Neutrophil (primary cell): ENCODE measurements around the gene FBLIM1.

Experiments used
- H3K27ac ChIP-seq: fragments of 200-600 bp; sonication (generic); 2 replicates; pipeline ENCODE4 v1.5.1; 2016; ENCODE audit warnings: mild to moderate bottlenecking, moderate library complexity
- H3K27me3 ChIP-seq: fragments of 200-600 bp; sonication (generic); 2 replicates; pipeline ENCODE4 v1.6.0; 2016; ENCODE audit warnings: mild to moderate bottlenecking
- H3K36me3 ChIP-seq: fragments of 200-600 bp; sonication (generic); 2 replicates; pipeline ENCODE4 v1.5.1; 2017
- H3K4me1 ChIP-seq, 2 experiments: fragments of 200-600 bp in 1 of 2; sonication (generic) in 1 of 2; 1 replicate in 1 of 2; 2 replicates in 1 of 2; pipeline versions ENCODE4 v1.5.1 to v1.6.1; 2013 to 2016; ENCODE audit warnings: low read depth in 1 of 2, low read length in 1 of 2, mild to moderate bottlenecking in 1 of 2, moderate library complexity in 1 of 2; ENCODE audit not compliant: control insufficient read depth in 1 of 2, insufficient read depth in 1 of 2
- H3K4me3 ChIP-seq, 2 experiments: fragments of 200-600 bp in 1 of 2; sonication (generic) in 1 of 2; 1 replicate in 1 of 2; 2 replicates in 1 of 2; pipeline ENCODE4 v1.5.1; 2013 to 2016; ENCODE audit warnings: low read depth in 1 of 2, low read length in 1 of 2, mild to moderate bottlenecking in 1 of 2, moderate library complexity in 1 of 2
- H3K9me3 ChIP-seq: fragments of 200-600 bp; sonication (generic); 2 replicates; pipeline ENCODE4 v1.5.1; 2016
- TF ChIP-seq, protein P1 (sequence below): fragments of 200-600 bp; sonication (generic); IDR thresholded peaks from 2 replicates; pipeline ENCODE4 v1.5.1; 2016; ENCODE audit warnings: antibody characterized with exemption

Gene FBLIM1

DNA sequence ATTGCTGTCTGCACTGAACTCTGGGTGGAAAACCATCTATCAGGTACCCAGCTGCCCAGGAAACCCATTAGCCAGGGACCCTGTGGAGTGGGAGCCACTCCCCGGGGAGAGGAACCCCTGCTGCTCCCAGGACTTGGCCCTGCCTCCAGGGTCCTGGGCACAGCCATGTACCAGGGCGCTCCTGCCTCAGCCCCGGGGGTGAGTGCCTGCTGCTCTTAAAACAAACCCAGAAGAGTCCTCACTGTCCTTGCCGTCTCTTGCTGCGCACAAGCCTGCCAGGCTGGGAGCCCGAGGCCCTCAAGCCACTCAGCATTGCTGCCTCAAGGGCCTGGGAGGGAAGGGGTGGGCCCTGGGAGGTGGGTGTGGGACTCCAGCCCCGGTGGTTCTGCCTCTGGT is 25.9 kb upstream of the FBLIM1 start:
- Histone ChIP-seq H3K4me1 (no peaks in the 10 kb centered on the region), H3K27me3 (no peaks in the 10 kb centered on the region), H3K9me3 (no peaks in the 10 kb centered on the region), H3K27ac (no peak overlapping the region), H3K36me3 (peaks cover 78% of the 10 kb centered on the region), H3K4me3 (no peak overlapping the region)
- TF ChIP-seq, protein P1, sequence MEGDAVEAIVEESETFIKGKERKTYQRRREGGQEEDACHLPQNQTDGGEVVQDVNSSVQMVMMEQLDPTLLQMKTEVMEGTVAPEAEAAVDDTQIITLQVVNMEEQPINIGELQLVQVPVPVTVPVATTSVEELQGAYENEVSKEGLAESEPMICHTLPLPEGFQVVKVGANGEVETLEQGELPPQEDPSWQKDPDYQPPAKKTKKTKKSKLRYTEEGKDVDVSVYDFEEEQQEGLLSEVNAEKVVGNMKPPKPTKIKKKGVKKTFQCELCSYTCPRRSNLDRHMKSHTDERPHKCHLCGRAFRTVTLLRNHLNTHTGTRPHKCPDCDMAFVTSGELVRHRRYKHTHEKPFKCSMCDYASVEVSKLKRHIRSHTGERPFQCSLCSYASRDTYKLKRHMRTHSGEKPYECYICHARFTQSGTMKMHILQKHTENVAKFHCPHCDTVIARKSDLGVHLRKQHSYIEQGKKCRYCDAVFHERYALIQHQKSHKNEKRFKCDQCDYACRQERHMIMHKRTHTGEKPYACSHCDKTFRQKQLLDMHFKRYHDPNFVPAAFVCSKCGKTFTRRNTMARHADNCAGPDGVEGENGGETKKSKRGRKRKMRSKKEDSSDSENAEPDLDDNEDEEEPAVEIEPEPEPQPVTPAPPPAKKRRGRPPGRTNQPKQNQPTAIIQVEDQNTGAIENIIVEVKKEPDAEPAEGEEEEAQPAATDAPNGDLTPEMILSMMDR: no peak

DNA sequence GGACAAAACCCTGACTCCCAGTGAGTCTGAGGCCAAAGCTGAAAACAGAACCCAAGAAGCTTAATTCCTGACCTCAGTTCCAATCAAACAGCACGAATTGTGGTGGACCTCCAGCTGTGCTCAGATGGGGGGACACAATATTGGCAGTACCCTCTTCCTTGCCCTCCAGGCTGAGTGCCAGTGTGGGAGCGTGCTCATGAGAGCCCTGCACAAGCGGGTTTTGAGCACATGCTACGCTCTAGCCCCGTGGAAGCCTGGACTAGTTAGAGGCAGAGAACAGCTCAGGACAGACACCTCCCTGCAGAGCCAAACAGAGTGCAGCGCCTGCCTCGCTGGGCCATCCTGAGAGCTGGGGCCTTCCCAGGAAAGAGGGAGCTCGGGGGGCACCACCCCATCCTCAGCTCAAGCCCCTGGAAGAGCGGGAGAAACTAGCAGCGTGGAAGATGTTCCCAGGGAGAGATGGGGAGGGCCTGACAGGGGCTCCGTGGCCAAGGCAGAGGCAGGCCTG is 25.3 kb upstream of the FBLIM1 start:
- peaks cover 72% of the 10 kb centered on the region for H3K36me3 ChIP-seq
- TF ChIP-seq, protein P1: no peak
- no peaks in the 10 kb centered on the region for H3K27me3 ChIP-seq
- no peaks in the 10 kb centered on the region for H3K9me3 ChIP-seq
- H3K27ac ChIP-seq: no peak overlapping the region
- no peaks in the 10 kb centered on the region for H3K4me1 ChIP-seq
- H3K4me3 ChIP-seq: no peak overlapping the region

DNA sequence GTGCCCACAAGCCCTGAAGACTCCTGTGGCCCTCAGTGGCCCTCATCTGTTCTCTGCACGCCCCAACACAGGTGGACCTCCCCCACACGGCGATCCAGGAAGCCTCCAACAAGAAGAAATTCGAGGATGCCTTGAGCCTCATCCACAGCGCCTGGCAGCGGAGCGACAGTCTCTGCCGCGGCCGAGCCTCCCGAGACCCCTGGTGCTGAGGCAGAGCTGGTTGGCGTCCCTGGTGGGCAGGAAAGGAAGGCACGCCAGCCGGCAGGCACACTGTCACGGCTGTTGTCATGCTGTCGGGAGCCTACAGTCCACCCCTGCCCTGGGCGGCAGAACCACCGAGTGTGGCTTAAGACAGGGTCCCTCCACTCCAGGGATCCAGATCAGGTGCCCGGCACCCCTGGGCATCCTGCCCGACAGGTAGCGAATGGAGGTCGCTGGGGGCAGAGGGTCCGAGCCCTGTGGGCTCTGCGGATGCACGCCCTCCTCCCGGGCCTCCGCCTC is 24.8 kb upstream of the FBLIM1 start:
- H3K36me3 ChIP-seq: peaks cover 67% of the 10 kb centered on the region
- TF ChIP-seq, protein P1: no peak

DNA sequence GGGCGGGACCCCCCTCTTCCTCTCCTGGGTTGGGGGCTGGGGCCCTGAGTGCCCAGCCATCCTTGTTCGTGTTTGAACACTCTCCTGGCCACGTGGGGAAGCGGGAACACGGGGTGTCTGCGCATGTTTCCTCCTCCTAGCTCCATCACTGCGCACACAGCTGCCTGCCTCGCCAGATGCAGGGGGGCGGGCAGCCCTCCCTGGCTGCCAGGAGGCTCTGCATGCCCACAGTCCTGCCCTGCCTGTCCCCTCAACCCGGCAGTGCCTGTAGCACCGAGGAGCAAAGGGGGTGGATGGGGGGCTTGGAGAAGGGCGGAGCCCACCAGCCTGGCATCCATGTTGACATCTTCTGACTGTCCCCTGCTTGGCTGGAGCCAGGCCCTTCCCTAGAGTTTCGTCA is 24.3 kb upstream of the FBLIM1 start:
- Histone ChIP-seq H3K9me3 (no peaks in the 10 kb centered on the region), H3K4me3 (no peak overlapping the region), H3K27ac (no peak overlapping the region), H3K27me3 (no peaks in the 10 kb centered on the region), H3K4me1 (no peaks in the 10 kb centered on the region), H3K36me3 (peaks cover 62% of the 10 kb centered on the region)
- TF ChIP-seq, protein P1: no peak

More for the DNA sequence above, 24.8 kb upstream of the FBLIM1 start:
- H3K27ac ChIP-seq: no peak overlapping the region
- H3K4me1 ChIP-seq: no peaks in the 10 kb centered on the region
- no peaks in the 10 kb centered on the region for H3K27me3 ChIP-seq
- H3K9me3 ChIP-seq: no peaks in the 10 kb centered on the region
- H3K4me3 ChIP-seq: no peak overlapping the region

DNA sequence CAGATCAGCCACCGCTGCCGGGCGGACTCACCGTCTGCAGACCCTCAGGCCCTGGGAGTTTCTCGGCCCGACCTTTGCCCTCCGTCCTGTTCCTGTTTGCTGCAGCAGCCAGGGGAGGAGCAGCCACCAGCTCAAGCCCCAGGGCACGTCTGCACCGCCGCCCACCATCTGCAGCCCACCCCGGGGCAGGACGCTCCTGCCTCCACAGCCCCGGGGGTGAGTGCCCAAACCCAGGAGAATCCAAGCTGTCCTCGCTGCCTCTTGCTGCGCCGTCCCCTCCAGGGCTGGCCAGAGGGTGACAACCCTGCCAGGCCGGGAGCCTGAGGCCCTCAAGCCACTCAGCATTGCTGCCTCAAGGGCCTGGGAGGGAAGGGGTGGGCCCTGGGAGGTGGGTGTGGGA is 23.7 kb upstream of the FBLIM1 start:
- H3K4me1 ChIP-seq: no peaks in the 10 kb centered on the region
- no peaks in the 10 kb centered on the region for H3K9me3 ChIP-seq
- no peak overlapping the region for H3K27ac ChIP-seq
- H3K4me3 ChIP-seq: no peak overlapping the region
- no peaks in the 10 kb centered on the region for H3K27me3 ChIP-seq
- TF ChIP-seq, protein P1: no peak
- H3K36me3 ChIP-seq: peaks cover 56% of the 10 kb centered on the region
